Measurements from ENCODE around the gene BLCAP.

Gene BLCAP

DNA sequence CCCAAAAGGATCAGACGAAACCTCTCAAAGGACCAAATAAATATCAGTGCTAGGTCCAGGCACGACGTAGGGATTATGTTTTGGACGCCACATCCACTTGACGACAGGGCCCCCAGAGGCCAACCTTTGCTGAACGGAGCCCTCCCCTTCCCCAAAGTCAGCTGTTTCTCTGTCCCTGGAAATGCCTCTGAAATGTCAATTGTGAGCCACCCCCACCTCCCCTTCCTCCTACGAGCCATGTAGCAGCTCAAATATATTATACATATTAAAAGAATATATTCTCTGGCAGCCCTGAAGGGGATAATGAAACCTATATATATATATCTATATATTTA is 39.6 kb upstream of the BLCAP start:
- no peak for TF ChIP-seq Cebpa-rat (IDR thresholded peaks at IDR 0.05)
- Histone ChIP-seq H3K9me3 (no peaks in the 10 kb centered on the region), H3K27me3 (no peaks in the 10 kb centered on the region), H4K20me1 (no peaks in the 10 kb centered on the region), H3K36me3 (no peaks in the 10 kb centered on the region), H3K4me1 (peaks cover 45% of the 10 kb centered on the region), H3K4me2 (peak overlapping the region; percentile 92), H3K4me3 (peak overlapping the region; percentile 48), H3K27ac (peak overlapping the region; percentile 75), H3K9ac (peak overlapping the region; percentile 65)

DNA sequence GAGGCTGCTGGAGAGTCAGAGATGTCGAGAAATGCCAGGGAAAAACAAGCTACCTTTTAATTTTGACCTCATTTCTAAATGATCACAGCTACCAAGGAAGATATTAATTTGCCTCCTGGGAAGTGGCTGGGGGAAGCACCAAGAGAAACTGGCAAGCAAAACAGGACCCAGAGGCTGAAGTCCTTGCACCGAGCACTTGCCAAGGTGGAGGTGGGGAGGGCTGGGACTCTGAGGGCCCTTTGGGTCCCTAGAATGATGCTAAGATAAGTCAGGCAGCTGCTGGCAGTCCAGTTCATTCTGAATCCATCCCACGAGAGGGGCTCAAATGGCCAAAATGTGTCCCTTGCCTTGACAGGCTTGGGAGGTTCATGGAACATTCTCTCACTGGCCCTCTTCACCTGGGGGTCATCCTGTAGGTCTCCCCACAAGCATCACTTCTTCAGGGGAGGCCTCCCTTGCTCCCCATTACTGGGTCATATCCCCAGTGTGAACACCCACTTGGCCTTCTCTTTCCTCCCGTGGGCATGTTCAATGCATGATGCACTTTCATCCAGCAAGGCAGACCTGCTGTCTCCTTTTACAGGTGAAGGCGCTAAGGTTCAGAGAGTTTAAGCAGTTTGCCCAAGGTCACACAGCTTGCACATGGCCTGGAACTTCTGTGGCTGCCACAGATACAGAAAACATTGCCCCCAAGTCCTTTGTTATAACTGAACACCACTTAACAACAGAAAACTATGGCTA is 39.1 kb upstream of the BLCAP start:
- Histone ChIP-seq H3K4me3 (peak overlapping the region; percentile 48), H3K27ac (peak overlapping the region; percentile 75), H3K9ac (peak overlapping the region; percentile 65), H3K27me3 (no peaks in the 10 kb centered on the region), H3K9me3 (no peaks in the 10 kb centered on the region), H3K4me1 (peaks cover 45% of the 10 kb centered on the region), H3K36me3 (no peaks in the 10 kb centered on the region), H4K20me1 (no peaks in the 10 kb centered on the region), H3K4me2 (peak overlapping the region; percentile 92)
- no peak for TF ChIP-seq Cebpa-rat (IDR thresholded peaks at IDR 0.05)

DNA sequence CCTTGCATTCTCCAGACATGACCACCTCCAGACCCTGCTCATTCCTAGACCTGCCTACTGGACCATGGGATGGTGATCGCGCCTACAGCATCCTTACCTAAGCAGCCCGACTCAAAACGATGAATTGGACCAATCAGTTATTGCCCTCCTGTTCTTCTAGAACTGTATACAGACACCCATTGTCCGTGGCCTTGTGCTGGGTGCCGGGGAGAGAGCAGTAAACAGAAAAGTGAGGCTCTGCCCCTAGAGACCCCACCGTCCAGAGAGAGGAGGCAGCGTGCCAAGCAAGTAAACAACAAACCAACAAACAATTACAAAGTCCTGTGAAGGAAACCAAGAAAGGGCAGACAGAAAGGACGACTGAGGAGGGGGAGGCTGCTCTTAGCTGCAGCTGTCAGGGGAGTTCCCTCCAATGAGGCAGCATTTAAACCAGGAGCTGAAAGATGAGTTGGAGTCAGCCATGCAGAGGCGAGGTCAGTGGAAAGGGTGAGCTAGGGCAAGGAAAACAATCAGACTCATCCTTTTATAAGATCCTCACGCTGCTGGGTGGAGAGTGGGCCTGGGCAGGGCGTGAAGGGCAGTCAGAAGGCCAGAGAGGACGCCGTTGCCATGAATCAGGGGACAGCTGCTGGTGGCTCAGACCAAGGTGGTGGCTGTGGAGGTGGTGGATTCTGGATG is 37.6 kb upstream of the BLCAP start:
- Histone ChIP-seq H3K9ac (no peak overlapping the region), H3K4me1 (peaks cover 45% of the 10 kb centered on the region), H3K4me2 (peak overlapping the region; percentile 92), H3K9me3 (no peaks in the 10 kb centered on the region), H3K27ac (no peak overlapping the region), H3K36me3 (no peaks in the 10 kb centered on the region), H3K27me3 (no peaks in the 10 kb centered on the region), H3K4me3 (no peak overlapping the region), H4K20me1 (no peaks in the 10 kb centered on the region)
- no peak for TF ChIP-seq Cebpa-rat (IDR thresholded peaks at IDR 0.05)

DNA sequence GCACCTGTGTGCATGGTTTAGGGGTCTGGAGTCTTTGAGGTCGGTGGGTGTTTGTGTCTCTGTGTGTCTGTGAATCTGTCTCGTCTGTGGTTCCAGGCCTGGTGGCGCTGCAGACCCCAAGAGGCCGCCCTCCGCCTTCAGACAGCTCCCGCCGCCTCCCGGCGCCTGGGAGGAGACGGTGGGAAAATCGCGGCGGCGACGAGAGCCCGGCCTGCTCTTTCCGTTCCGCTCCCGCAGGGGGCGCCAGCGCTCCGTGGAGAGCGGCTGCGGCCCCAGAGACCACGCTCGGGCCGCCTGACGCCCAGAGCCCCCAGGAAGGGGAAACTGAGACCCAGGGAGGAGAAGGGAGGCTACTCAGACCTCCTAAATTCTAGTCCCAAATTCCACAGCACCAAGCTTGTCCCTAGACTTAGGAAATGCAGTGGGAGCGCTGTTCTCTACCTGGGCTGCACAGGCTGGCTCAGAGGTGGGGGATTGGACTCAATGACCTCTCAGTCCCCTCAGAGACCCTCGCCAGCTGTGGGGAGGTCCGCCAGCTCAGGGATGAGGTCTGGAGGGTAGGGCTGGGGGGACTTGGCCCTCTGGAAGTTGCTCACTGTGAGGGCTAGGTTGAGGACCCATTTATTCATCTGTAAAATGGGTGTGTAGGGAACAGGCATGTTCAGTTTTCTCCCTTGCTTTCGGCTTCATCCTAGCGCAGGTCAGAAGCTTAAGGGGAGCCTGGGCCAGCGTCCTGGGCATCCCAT is 36.9 kb upstream of the BLCAP start:
- Histone ChIP-seq H3K9me3 (no peaks in the 10 kb centered on the region), H3K4me1 (peaks cover 45% of the 10 kb centered on the region), H3K36me3 (no peaks in the 10 kb centered on the region), H3K4me2 (peak overlapping the region; percentile 92), H3K27ac (no peak overlapping the region), H4K20me1 (no peaks in the 10 kb centered on the region), H3K4me3 (no peak overlapping the region), H3K27me3 (no peaks in the 10 kb centered on the region), H3K9ac (no peak overlapping the region)
- no peak for TF ChIP-seq Cebpa-rat (IDR thresholded peaks at IDR 0.05)

DNA sequence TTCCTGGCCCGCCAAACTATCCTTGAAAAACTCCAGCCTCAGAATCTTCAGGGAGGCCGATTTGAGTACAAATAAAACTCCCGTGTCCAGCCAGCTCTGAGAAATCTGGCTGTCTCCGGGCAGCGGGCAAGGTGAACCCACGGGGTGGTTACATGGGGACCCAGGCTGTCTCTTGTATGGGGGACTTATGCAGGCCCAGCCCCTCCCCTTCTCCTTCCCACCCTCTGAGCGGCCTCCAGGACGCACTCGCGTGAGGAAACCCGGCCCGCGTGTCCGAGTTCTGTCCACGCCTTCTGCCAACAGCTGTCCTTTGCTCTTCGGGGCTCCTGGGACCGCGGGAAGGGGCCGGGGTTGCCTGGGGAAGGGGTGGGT is 36.3 kb upstream of the BLCAP start:
- H3K4me3 ChIP-seq: no peak overlapping the region

DNA sequence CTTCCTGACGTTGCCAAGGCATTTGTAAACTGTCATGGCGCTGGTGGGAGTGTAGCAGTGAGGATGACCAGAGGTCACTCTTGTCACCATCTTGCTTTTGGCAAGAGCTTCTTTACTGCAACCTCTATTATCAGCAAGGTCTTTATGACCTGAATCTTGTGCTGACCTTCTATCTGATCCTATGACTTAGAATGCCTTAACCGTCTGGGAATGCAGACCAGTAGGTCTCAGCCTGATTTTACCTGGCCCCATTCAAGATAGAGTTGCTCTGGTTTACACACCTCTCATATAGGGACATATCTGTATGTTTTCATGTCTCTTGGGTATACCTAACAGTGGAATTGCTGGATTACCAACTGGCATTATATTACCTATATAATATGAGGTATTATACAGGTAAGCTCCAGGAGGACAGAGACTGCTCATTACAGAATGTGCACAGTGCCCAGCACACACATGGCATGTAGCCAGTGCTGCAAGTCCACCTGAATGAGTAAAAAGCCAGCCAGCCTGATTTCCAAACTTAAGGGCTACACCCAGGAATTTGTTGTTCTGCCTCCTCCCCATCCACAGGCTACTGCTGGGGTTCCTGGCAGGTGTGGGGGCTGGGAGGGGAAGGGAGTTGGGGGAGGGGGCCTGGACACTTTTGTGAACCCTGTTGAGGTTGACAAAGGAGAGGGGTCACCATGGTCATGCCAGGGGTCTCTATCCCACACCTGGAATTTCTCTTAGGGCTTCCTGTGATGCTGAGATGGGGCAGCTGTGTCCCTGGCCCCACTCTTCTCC is 35.2 kb upstream of the BLCAP start:
- Histone ChIP-seq H4K20me1 (no peaks in the 10 kb centered on the region), H3K4me2 (no peak overlapping the region), H3K9me3 (no peaks in the 10 kb centered on the region), H3K27ac (no peak overlapping the region), H3K27me3 (no peaks in the 10 kb centered on the region), H3K9ac (no peak overlapping the region), H3K36me3 (no peaks in the 10 kb centered on the region), H3K4me1 (peaks cover 48% of the 10 kb centered on the region), H3K4me3 (no peak overlapping the region)
- TF ChIP-seq Cebpa-rat (IDR thresholded peaks at IDR 0.05): no peak

More for the DNA sequence above, 36.3 kb upstream of the BLCAP start:
- no peaks in the 10 kb centered on the region for H3K36me3 ChIP-seq
- no peak overlapping the region for H3K27ac ChIP-seq
- peak overlapping the region; percentile 92 for H3K4me2 ChIP-seq
- H3K9ac ChIP-seq: no peak overlapping the region
- H3K9me3 ChIP-seq: no peaks in the 10 kb centered on the region
- H4K20me1 ChIP-seq: no peaks in the 10 kb centered on the region
- H3K27me3 ChIP-seq: no peaks in the 10 kb centered on the region
- H3K4me1 ChIP-seq: peaks cover 51% of the 10 kb centered on the region
- TF ChIP-seq Cebpa-rat (IDR thresholded peaks at IDR 0.05): no peak

DNA sequence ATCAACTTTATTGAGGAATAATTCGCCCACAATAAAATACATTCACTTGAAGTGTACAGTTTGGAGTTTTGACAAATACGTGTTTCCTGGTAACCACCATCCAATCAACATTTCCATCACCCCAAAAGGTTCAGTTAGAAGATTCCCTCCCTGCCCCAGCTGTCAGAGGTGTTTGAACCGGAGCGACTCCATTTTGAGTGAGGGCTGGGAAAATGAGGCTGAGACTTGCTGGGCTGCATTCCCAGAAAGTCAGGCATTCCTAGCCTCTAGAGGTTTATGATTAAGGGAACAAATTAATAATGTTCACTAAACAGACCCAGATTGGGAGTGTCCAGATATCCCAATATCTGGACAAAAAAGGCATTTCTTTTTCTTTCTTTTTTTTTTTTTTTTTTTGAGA is 33.0 kb upstream of the BLCAP start:
- no peaks in the 10 kb centered on the region for H4K20me1 ChIP-seq
- no peak overlapping the region for H3K27ac ChIP-seq
- TF ChIP-seq Cebpa-rat (IDR thresholded peaks at IDR 0.05): no peak
- H3K9ac ChIP-seq: no peak overlapping the region
- H3K4me1 ChIP-seq: peaks cover 25% of the 10 kb centered on the region
- H3K4me3 ChIP-seq: no peak overlapping the region
- no peaks in the 10 kb centered on the region for H3K36me3 ChIP-seq
- no peaks in the 10 kb centered on the region for H3K27me3 ChIP-seq
- no peaks in the 10 kb centered on the region for H3K9me3 ChIP-seq
- no peak overlapping the region for H3K4me2 ChIP-seq

DNA sequence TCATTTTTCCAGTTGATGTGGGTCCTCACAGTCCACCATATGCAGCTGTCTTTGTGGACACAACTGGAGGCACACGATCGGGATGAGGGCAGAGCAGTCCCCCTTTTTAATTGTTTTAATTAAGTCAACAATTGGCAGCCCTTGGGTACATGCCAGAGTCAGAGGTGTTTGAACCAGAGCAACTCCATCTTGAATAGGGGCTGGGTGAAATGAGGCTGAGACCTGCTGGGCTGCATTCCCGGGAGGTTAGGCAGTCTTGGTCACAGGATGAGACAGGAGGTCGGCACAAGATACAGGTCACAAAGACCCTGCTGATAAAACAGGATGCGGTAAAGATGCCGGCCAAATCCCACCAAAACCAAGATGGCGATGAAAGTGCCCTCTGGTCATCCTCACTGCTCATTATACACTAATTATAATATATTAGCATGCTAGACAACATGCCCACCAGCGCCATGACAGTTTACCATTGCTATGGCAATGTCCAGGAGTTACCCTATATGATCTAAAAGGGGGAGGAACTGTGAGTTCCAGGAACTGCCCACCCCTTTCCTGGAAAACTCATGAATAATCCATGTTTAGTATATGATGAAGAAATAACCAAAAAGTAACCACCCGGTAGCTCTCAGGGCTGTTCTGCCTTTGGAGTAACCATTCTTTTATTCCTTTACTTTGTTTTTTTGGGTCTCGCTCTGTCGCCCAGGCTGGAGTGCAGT is 31.8 kb upstream of the BLCAP start:
- Histone ChIP-seq H3K9me3 (no peaks in the 10 kb centered on the region), H3K27ac (no peak overlapping the region), H3K4me2 (peak overlapping the region; percentile 56), H3K4me1 (peaks cover 14% of the 10 kb centered on the region), H3K9ac (no peak overlapping the region), H3K27me3 (no peaks in the 10 kb centered on the region), H3K4me3 (no peak overlapping the region), H3K36me3 (no peaks in the 10 kb centered on the region), H4K20me1 (no peaks in the 10 kb centered on the region)
- TF ChIP-seq Cebpa-rat (IDR thresholded peaks at IDR 0.05): no peak

DNA sequence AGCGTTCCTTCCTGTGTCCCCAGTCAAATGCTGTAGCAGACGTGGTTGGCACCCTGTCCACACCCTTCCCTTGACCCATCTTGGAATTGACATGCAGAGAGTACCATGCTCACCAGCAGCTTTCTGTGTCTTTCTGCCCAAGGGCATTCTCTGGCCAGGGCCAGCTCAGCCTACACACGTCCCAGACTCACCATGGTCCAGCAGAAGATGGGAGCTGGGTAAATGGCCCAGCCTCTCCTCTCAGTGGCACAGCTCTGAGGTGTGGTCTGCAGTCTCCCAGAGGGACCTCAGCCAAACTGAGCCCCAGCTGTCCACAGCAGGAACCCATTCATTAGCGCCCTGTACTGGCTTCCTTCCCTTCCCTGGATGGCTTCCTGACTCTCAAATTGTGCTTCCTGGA is 31.1 kb upstream of the BLCAP start:
- no peaks in the 10 kb centered on the region for H3K36me3 ChIP-seq
- H4K20me1 ChIP-seq: no peaks in the 10 kb centered on the region
- H3K9ac ChIP-seq: no peak overlapping the region
- H3K27me3 ChIP-seq: no peaks in the 10 kb centered on the region
- no peak for TF ChIP-seq Cebpa-rat (IDR thresholded peaks at IDR 0.05)
- H3K4me3 ChIP-seq: no peak overlapping the region
- H3K9me3 ChIP-seq: no peaks in the 10 kb centered on the region
- no peak overlapping the region for H3K27ac ChIP-seq
- H3K4me1 ChIP-seq: peaks cover 11% of the 10 kb centered on the region
- peak overlapping the region; percentile 56 for H3K4me2 ChIP-seq
